Progenitor cell of endocrine pancreas (in vitro differentiated cells): ENCODE measurements around the gene RBFOX2. TPM values are rescaled to one million over a fixed set of nuclear protein-coding genes. Genes with fewer than 3 reads are reported as not detected.

Experiments used
- DNase-seq: peaks from one replicate; pipeline ENCODE4 v3.0.0; 2021; ENCODE audit warnings: low spot score; ENCODE audit not compliant: unreplicated experiment
- H3K27ac Mint-ChIP-seq: 2 replicates; pipeline ENCODE4 v1.8.0; 2021; ENCODE audit warnings: mild to moderate bottlenecking, moderate library complexity, mixed read lengths
- H3K27me3 Mint-ChIP-seq: 2 replicates; pipeline ENCODE4 v1.8.0; 2021; ENCODE audit warnings: mixed read lengths
- H3K36me3 Mint-ChIP-seq: 2 replicates; pipeline ENCODE4 v1.8.0; 2022; ENCODE audit warnings: mixed read lengths; ENCODE audit not compliant: insufficient read depth
- H3K4me1 Mint-ChIP-seq: 2 replicates; pipeline ENCODE4 v1.8.0; 2021; ENCODE audit warnings: low read depth, mixed read lengths
- H3K4me3 Mint-ChIP-seq: 2 replicates; pipeline ENCODE4 v1.8.0; 2021; ENCODE audit warnings: low read depth, mild to moderate bottlenecking, moderate library complexity, mixed read lengths
- H3K9me3 Mint-ChIP-seq: 2 replicates; pipeline ENCODE4 v1.8.0; 2021; ENCODE audit warnings: low read depth, mixed read lengths
- total RNA-seq: library from RNA; stranded (reverse); gene quantifications from 2 replicates; pipeline ENCODE4 v1.2.1, GENCODE V29; 2021
- TF ChIP-seq, protein P1 (sequence below): fragments of 200-600 bp; sonication (generic); IDR thresholded peaks from one replicate; pipeline ENCODE4 v1.5.0; 2021; ENCODE audit warnings: antibody characterized with exemption, mild to moderate bottlenecking; ENCODE audit not compliant: unreplicated experiment

The RBFOX2 gene
- total RNA-seq, 1 donor from 2014 or later = 140 TPM

- no peak overlapping the region for H3K4me3 Mint-ChIP-seq
- TF ChIP-seq, protein P1, sequence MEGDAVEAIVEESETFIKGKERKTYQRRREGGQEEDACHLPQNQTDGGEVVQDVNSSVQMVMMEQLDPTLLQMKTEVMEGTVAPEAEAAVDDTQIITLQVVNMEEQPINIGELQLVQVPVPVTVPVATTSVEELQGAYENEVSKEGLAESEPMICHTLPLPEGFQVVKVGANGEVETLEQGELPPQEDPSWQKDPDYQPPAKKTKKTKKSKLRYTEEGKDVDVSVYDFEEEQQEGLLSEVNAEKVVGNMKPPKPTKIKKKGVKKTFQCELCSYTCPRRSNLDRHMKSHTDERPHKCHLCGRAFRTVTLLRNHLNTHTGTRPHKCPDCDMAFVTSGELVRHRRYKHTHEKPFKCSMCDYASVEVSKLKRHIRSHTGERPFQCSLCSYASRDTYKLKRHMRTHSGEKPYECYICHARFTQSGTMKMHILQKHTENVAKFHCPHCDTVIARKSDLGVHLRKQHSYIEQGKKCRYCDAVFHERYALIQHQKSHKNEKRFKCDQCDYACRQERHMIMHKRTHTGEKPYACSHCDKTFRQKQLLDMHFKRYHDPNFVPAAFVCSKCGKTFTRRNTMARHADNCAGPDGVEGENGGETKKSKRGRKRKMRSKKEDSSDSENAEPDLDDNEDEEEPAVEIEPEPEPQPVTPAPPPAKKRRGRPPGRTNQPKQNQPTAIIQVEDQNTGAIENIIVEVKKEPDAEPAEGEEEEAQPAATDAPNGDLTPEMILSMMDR = no peak
- DNase-seq = no peak
- H3K27ac Mint-ChIP-seq = no peak overlapping the region
- no peaks in the 10 kb centered on the region for H3K27me3 Mint-ChIP-seq
- H3K36me3 Mint-ChIP-seq = peaks cover 3% of the 10 kb centered on the region
- H3K4me1 Mint-ChIP-seq = peaks cover 4% of the 10 kb centered on the region
- no peaks in the 10 kb centered on the region for H3K9me3 Mint-ChIP-seq
Measured at GRCh38 chr22:35729309-35729698, 299.3 kb downstream of the RBFOX2 start.

- no peak overlapping the region for H3K4me3 Mint-ChIP-seq
- DNase-seq = no peak
- H3K27me3 Mint-ChIP-seq = no peaks in the 10 kb centered on the region
- H3K27ac Mint-ChIP-seq = no peak overlapping the region
- H3K9me3 Mint-ChIP-seq = no peaks in the 10 kb centered on the region
- TF ChIP-seq, protein P1 = no peak
- H3K4me1 Mint-ChIP-seq = peaks cover 4% of the 10 kb centered on the region
- peaks cover 3% of the 10 kb centered on the region for H3K36me3 Mint-ChIP-seq
Measured at GRCh38 chr22:35728639-35729308, 299.9 kb downstream of the RBFOX2 start.

- no peak overlapping the region for H3K27ac Mint-ChIP-seq
- no peak for DNase-seq
- H3K36me3 Mint-ChIP-seq = peaks cover 3% of the 10 kb centered on the region
- no peak overlapping the region for H3K4me3 Mint-ChIP-seq
- H3K4me1 Mint-ChIP-seq = peaks cover 4% of the 10 kb centered on the region
- TF ChIP-seq, protein P1 = no peak
- H3K9me3 Mint-ChIP-seq = no peaks in the 10 kb centered on the region
- no peaks in the 10 kb centered on the region for H3K27me3 Mint-ChIP-seq
Measured at GRCh38 chr22:35727436-35727835, 301.2 kb downstream of the RBFOX2 start.

DNA sequence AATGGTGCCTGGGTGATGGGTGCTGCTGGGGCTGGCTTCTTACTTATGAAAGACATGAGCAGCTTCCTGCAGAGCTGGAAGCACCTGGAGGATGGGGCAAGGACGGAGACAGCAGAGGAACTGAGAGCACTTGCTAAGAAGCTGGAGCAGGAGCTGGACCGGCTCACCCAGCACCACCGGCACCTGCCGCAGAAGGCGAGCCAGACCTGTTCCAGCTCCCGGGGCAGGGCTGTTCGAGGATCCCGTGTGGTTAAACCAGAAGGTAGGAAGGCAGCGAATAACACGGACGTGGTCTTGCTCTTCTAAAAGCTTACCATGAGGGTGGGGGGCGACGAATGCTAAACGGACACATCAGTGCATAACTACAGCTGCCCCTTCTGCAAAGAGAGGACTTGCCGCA lies 301.7 kb downstream of the RBFOX2 start:
- Mint-ChIP-seq H3K4me3 (no peak overlapping the region), H3K9me3 (no peaks in the 10 kb centered on the region), H3K27me3 (no peaks in the 10 kb centered on the region), H3K27ac (no peak overlapping the region), H3K4me1 (peaks cover 4% of the 10 kb centered on the region), H3K36me3 (peaks cover 2% of the 10 kb centered on the region)
- no peak for DNase-seq
- TF ChIP-seq, protein P1 = no peak

DNA sequence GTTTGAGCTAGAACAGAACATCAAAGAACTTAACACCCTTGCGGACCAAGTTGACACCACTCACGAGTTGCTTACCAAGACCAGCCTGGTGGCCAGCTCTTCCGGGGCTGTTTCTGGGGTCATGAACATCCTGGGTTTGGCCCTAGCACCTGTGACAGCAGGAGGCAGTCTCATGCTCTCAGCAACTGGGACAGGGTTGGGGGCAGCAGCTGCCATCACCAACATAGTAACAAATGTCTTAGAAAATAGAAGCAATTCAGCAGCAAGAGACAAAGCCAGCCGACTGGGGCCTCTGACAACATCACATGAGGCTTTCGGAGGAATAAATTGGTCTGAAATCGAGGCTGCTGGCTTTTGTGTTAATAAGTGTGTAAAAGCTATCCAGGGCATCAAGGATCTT lies 302.2 kb downstream of the RBFOX2 start:
- TF ChIP-seq, protein P1 = no peak
- H3K4me1 Mint-ChIP-seq = peaks cover 4% of the 10 kb centered on the region
- H3K9me3 Mint-ChIP-seq = no peaks in the 10 kb centered on the region
- no peak for DNase-seq
- no peaks in the 10 kb centered on the region for H3K27me3 Mint-ChIP-seq
- H3K27ac Mint-ChIP-seq = no peak overlapping the region
- no peaks in the 10 kb centered on the region for H3K36me3 Mint-ChIP-seq
- H3K4me3 Mint-ChIP-seq = no peak overlapping the region
